ENCODE measurements around the gene HNRNPA3. TPM values are rescaled to one million over a fixed set of nuclear protein-coding genes. Genes with fewer than 3 reads are reported as not detected.

HNRNPA3 gene
- total and polyA plus RNA-seq, 2 of the 13 experiments (the other 11 are each of a cell fraction or from before 2014, with no cell fraction given) = 73.3 to 97.7 TPM

GRCh38 chr2:177187631-177188312 is 24.8 kb upstream of the HNRNPA3 start (continued):
- peak; percentile 82; the same call in 1 of the 2 replicates for TF ChIP-seq KDM3A (CRISPR knock-in tag; IDR thresholded peaks at IDR 0.05; ENCODE audit: low read depth)
- TF ChIP-seq E2F1 (CRISPR knock-in tag; IDR thresholded peaks at IDR 0.05) = no peak
- no peak for TF ChIP-seq ZNF20 (CRISPR knock-in tag; IDR thresholded peaks at IDR 0.05)
- TF ChIP-seq ZKSCAN5 (CRISPR knock-in tag; IDR thresholded peaks at IDR 0.05) = no peak
- TF ChIP-seq ZBTB7B (CRISPR knock-in tag; IDR thresholded peaks at IDR 0.05) = peak; percentile 84; the same call in 1 of the 2 replicates
- peak; percentile 90 for TF ChIP-seq JUND (CRISPR knock-in tag; IDR thresholded peaks at IDR 0.05)
- no peak for TF ChIP-seq REXO4 (CRISPR knock-in tag; IDR thresholded peaks at IDR 0.05; ENCODE audit: borderline replicate concordance)
- TF ChIP-seq ZFP36 (IDR thresholded peaks at IDR 0.05; ENCODE audit: borderline replicate concordance, low read depth, low read length, partially characterized antibody) = no peak
- TF ChIP-seq ZNF572 (CRISPR knock-in tag; IDR thresholded peaks at IDR 0.05) = no peak
- peak; percentile 29 for TF ChIP-seq YY1 (IDR thresholded peaks at IDR 0.05; ENCODE audit: insufficient read depth, insufficient replicate concordance, low read depth, low read length)
- no peak for TF ChIP-seq ZNF615 (CRISPR knock-in tag; IDR thresholded peaks at IDR 0.05; ENCODE audit: borderline replicate concordance)
- no peak for TF ChIP-seq ZNF282 (IDR thresholded peaks at IDR 0.05; ENCODE audit: partially characterized antibody)
- no peak for TF ChIP-seq ZNF274 (CRISPR knock-in tag; IDR thresholded peaks at IDR 0.05)
- 0 out of 2 replicates have a peak, but pooled peaks have one; percentile 50 for TF ChIP-seq ZBTB3 (CRISPR knock-in tag; IDR thresholded peaks at IDR 0.05; ENCODE audit: borderline replicate concordance, low read depth)
- TF ChIP-seq CBX1 (IDR thresholded peaks at IDR 0.05; ENCODE audit: low read depth) = peak; percentile 72
- TF ChIP-seq WIZ (CRISPR knock-in tag; IDR thresholded peaks at IDR 0.05) = peak; percentile 67; the same call in 1 of the 2 replicates
- no peak for TF ChIP-seq E2F5 (CRISPR knock-in tag; conservative IDR thresholded peaks at IDR 0.05)
- TF ChIP-seq DDIT3 (CRISPR knock-in tag; IDR thresholded peaks at IDR 0.05) = peak; percentile 79; the same call in 1 of the 2 replicates
- no peak for TF ChIP-seq ZNF101 (CRISPR knock-in tag; IDR thresholded peaks at IDR 0.05; ENCODE audit: borderline replicate concordance, low read depth)
- no peak; the same call in 1 of the 2 replicates for TF ChIP-seq HOXA5 (CRISPR knock-in tag; IDR thresholded peaks at IDR 0.05)
- TF ChIP-seq PCBP1 (IDR thresholded peaks at IDR 0.05; ENCODE audit: borderline replicate concordance, low read depth, low read length) = no peak
- no peak for TF ChIP-seq DMTF1 (CRISPR knock-in tag; IDR thresholded peaks at IDR 0.05)
- TF ChIP-seq ZNF552 (CRISPR knock-in tag; IDR thresholded peaks at IDR 0.05; ENCODE audit: borderline replicate concordance) = 0 out of 2 replicates have a peak, but pooled peaks have one; percentile 63

All from HepG2 (cell line).